ENCODE results near the gene TUT1.

Gene TUT1

DNA sequence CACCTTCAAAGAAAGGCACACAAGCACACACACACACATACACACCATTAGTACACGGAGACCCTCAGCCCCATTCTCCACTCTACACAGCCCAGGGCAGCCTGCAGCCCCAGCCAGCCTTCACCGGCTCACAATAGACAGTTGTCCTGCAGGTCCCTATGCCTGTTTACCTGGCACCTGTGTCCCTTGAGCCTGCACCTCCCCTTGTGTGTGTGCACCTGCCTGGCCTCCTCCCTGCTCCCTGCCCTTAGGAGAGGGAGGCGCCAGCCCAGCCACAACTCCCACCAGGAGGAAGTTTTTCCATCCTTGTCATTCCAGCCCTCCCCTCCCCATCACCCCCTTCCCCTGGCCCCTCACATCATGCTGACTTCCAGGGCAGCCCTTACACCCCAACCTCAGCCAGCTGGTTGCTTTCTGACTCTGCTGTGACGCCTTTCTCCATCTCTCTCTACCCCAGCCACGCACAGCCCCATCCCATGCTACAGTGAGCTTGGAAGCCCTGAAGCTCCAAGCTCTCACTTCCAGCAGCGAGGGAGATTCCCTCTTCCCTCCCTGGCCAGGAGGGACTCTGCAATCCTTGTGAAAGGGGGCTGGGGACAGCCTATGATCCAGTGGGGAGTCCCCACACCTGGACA is 49.1 kb downstream of the TUT1 start:
- DNase-seq (ENCODE audit: low read depth): no peak

GRCh38 chr11:62540804-62541701 is 50.3 kb downstream of the TUT1 start:
- DNase-seq (ENCODE audit: low read depth): no peak

GRCh38 chr11:62539238-62539925 is 51.9 kb downstream of the TUT1 start:
- DNase-seq (ENCODE audit: low read depth): no peak

DNA sequence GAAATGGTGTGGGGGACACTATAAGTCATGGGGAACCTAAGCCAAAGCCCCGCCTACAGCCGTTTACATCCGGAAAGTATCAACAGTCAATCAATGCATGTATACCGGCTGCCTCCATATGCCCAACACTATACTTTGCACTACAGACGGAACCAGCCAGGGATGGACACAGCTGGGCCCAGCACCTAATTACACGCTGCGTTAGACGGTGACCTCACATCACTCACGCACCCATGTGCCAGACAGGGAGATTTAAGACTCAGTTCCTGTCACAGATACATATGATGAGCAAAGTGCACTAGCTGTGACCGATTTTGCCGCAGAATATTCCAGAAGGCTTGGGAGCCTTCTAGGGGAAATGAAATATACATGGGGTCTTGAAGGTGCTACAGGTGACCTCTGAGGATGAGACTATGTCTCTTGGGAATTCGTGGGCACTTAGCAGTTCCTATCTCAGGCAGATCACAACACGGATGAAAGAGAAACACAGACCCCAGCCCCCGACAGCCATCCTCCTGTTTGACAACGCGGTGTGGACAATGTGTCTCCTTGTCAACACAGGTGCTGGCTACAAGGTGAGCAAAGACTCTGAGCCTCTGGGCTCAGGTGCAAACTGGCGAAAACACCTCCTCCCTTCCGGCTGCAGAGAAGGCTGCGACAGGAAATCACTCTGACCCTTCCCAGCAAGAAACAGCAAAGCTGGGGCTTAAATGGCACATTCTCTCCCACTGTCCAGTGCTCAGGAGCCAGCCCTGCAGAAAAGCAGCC is 52.7 kb downstream of the TUT1 start:
- no peak for DNase-seq (ENCODE audit: low read depth)

- no peak for DNase-seq (ENCODE audit: low read depth)
Observed at GRCh38 chr11:62536301-62536957, 54.9 kb downstream of the TUT1 start.

GRCh38 chr11:62535802-62536201 is 55.5 kb downstream of the TUT1 start:
- no peak for DNase-seq (ENCODE audit: low read depth)

DNA sequence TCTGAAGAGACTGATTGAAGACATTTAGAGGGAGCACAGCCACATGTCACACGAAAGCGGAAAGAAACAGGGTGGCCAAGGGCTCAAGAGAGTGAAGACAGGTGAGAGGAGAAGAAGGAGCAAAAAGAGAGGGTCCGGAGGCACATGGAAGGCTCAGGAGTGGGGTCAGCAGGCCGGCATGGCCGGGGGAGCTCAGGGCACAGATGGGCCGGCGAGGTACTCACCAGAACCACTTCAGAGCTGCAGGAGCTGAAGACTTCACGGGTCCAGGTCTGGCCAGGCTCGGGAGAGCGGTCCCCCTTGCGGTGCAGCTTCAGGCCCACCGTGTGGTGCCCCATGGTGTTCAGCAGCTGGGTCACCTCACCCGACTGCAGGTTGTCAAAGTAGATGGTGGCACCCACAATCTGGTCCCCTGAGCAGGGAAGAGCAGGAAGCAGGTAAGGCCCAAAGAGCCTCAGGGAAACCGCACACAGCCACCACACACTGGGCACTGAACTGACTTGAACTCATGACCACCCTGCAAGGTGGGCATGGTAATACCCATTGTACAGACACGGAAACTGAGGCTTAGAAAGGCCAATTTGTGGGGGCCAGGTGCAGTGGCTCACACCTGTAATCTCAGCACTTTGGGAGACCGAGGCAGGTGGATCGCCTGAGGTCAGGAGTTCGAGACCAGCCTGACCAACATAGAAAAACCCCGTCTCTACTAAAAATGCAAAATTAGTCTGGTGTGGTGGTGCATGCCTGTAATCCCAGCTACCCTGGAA is 56.4 kb downstream of the TUT1 start:
- no peak for DNase-seq (ENCODE audit: low read depth)

DNA sequence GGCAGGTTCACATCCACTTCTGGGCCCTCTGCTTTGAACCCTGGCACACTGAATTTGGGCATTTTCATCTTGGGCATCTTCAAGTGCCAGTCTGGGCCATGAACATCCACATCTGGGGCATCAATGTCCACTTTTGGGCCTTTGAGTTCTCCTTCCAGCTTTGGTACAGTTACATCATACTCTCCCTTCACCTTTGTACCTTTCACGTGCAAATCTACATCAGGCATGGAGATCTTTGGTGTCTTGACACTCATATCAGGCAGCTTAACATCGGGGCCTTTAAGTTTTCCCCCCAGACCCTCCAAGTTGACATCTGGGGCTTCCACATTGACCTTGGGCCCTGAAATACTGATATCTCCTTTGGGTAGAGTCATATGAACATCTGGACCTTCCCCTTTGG is 59.2 kb downstream of the TUT1 start:
- DNase-seq (ENCODE audit: low read depth): no peak

Data from CMK (cell line).